HG02885 (cell line): ENCODE results near the gene NAT14.

ENCODE experiments used
- ATAC-seq: cut with Tn5 transposase; IDR thresholded peaks from one replicate; pipeline ENCODE4 v1.9.1; 2021; ENCODE audit warnings: mild to moderate bottlenecking; ENCODE audit not compliant: unreplicated experiment, poor library complexity

The NAT14 gene

GRCh38 chr19:55467236-55468053 is 17.5 kb upstream of the NAT14 start:
- ATAC-seq = peak; percentile 73

GRCh38 chr19:55468054-55468393 is 17.0 kb upstream of the NAT14 start:
- ATAC-seq = no peak

DNA sequence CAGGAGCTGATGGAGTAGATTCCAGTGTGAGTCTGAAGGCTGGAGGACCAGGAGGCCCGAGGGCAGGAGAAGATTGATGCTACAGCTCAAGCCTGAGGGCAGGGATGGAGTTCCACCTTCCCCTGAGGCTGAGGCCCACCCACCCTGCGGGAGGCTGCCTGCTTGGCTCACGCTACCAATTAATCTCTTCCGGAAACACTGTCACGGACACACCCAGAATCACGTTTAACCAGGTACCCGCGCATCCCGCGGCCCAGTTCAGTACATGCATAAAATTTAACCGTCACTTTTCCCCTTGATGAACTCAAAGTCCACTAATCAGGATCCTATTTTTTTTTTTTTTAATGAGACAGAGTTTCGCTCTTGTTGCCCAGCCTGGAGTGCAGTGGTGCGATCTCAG is 13.7 kb upstream of the NAT14 start:
- no peak for ATAC-seq

- no peak for ATAC-seq
Measured at GRCh38 chr19:55472463-55472862, 12.5 kb upstream of the NAT14 start.

DNA sequence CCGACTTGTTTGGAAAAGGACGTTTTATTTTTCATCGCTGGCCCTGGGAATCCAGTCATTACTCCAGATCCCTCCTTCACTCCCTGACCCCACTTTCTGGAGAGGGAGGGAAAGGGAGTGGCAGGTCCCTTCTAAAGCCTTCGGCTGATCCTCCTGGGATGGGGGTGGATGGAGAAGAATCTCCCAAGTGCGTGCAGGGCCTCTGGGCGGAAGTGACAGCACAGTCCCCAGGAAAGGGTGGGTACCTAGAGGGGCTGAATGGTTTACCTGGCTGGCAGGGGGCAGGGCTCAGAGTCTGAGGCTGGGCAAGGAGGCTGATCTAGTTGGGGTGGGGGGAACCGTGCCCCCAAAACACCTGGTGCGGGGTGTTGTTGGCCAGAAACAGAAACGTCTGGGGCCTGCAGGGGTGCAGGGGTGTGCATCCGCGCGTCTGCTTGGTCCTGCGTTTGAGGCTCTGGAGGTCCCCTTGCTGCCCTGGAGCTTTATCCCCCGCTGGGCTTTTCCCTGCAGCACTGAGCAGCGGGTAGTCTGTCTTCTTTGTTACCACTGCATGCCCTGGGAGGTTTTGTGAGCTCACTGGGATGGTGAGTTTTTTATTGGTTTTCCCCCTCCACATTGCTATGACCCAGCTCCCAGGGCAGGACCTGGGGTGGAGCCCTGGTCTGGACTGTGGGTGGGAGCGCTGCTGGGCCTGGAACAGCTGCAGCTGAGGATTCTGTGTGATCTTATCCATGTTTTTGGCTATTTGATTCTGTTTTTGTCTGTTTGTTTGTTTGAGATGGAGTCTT is 11.6 kb upstream of the NAT14 start:
- ATAC-seq = no peak

DNA sequence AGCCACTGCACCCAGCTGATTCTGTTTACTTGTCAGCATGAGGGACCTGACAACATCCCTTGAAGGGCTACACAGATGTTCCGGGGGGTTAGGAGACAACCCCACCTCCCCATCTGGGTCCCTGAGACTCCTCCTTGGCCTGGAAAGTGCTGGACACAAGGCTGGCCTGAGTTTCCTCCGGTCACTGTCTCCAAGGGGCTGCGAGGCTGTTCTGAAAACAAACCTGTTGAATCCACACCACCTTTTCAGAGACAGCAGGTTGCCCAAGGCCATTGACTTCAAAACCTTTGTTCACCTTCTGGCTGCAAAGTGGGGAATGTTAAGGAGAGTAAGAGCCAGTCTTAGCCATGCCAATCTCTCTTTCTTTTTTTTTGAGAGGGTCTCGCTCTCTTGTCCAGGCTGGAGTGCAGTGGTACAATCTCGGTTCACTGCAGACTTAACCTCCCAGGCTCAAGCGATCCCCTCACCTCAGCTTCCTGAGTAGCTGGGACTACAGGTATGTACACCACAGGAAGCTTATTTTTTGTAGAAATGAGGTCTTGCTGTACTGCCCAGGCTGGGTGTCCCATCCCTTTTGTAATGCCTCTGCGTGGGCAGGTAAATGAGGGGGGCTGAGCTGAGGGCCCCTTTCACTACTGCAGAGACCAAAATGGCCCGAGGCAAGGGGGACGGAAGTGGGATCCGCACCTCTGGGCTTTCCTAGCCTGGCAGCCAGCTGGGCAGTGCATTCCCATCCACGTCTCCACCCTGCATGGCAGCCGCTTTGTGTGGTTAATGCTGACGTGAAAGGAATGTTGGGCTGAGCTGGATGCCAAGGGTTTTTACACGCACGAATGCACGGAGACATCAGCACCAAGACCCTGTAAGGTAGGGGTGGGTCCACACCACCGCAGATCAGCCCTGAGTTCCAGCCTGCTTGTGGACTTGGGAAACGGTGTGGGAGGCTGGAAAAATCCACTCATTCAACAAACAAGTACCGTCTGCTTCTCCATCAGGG is 10.4 kb upstream of the NAT14 start:
- no peak for ATAC-seq

GRCh38 chr19:55476100-55476775 is 8.8 kb upstream of the NAT14 start, which contains the start of gene ZNF628:
Gene ZNF628 (plus strand): TSS chr19:55476617. CDS start chr19:55479911, 3,294 bp downstream.
- ATAC-seq = peak; percentile 94

DNA sequence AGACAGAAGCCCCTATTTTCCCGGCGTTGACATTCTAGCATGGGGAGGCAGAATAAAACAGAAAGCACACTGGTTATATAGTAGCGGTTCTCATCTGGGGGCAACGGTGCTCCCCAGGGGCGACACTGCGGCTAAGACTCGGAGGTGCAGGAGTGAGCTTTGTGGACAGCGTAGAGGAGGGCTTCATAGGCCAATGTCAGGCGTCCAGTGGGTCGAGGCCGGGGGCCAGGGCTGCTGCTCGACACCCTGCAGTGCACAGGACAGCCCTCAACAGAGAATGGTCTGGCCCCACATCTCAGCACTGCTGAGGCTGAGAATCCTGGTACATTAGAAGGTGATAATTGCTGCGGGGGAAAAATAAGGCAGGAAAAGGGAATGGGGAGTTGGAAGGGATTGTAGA is 7.1 kb upstream of the NAT14 start:
- ATAC-seq = no peak

- ATAC-seq = no peak
Measured at GRCh38 chr19:55478364-55478763, 6.6 kb upstream of the NAT14 start.

DNA sequence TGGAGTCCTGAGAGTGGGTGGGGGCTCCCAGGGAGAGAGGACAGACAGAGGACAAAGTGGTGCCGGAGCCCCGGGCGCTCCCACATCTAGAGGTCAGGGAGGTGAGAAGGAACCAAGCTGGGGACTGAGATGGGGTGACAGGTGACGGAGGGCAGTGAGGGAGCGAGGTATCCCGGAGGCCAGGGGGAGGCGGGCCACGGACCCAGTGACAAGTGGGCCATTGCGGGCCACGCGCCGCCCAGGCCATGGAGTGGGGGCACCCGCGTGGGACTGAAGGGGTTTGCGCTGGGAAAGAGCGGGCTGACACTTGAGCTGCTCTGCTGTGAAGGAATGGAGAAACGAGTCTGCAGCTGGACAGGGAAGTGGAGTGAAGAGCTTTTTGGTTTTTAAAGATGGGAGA is 5.9 kb upstream of the NAT14 start:
- no peak for ATAC-seq

- ATAC-seq = no peak
Measured at GRCh38 chr19:55479451-55480230, 5.3 kb upstream of the NAT14 start.

DNA sequence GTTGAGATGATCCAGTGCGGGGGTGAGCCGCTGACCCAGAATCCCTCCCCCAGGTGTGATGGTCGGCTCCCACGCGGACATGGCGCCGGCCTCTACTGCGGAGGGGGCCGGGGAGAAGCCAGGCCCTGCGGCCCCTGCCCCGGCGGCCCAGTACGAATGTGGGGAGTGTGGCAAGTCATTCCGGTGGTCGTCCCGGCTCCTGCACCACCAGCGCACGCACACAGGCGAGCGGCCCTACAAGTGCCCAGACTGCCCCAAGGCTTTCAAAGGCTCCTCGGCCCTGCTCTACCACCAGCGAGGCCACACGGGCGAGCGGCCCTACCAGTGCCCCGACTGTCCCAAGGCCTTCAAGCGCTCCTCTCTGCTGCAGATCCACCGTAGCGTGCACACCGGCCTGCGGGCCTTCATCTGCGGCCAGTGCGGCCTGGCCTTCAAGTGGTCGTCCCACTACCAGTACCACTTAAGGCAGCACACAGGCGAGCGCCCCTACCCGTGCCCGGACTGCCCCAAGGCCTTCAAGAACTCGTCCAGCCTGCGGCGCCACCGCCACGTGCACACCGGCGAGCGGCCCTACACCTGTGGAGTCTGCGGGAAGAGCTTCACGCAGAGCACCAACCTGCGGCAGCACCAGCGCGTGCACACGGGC is 3.7 kb upstream of the NAT14 start:
- no peak for ATAC-seq

DNA sequence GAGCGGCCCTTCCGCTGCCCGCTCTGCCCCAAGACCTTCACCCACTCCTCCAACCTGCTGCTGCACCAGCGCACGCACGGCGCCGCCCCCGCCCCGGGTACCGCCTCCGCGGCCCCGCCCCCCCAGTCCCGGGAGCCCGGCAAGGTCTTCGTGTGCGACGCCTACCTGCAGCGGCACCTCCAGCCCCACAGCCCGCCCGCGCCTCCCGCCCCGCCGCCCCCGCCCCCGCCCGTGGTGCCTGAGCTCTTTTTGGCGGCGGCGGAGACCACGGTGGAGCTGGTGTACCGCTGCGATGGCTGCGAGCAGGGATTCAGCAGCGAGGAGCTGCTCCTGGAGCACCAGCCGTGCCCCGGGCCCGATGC is 3.2 kb upstream of the NAT14 start:
- no peak for ATAC-seq

DNA sequence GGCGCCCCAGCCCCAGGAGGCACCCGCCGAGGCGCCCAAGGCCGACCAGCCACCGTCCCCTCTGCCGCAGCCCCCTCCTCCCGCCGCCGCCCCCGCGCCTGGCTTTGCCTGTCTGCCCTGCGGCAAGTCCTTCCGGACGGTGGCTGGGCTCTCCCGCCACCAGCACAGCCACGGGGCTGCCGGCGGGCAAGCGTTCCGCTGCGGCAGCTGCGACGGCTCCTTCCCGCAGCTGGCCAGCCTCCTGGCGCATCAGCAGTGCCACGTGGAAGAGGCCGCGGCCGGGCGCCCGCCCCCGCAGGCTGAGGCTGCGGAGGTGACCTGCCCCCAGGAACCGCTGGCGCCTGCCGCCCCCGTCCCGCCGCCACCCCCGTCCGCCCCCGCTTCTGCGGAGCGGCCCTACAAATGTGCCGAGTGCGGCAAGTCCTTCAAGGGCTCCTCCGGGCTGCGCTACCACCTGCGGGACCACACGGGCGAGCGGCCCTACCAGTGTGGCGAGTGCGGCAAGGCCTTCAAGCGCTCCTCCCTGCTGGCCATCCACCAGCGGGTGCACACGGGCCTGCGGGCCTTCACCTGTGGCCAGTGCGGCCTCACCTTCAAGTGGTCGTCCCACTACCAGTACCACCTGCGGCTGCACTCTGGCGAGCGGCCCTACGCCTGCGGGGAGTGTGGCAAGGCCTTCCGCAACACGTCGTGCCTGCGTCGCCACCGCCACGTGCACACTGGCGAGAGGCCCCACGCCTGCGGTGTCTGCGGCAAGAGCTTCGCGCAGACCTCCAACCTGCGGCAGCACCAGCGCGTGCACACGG is 2.6 kb upstream of the NAT14 start:
- ATAC-seq = no peak

DNA sequence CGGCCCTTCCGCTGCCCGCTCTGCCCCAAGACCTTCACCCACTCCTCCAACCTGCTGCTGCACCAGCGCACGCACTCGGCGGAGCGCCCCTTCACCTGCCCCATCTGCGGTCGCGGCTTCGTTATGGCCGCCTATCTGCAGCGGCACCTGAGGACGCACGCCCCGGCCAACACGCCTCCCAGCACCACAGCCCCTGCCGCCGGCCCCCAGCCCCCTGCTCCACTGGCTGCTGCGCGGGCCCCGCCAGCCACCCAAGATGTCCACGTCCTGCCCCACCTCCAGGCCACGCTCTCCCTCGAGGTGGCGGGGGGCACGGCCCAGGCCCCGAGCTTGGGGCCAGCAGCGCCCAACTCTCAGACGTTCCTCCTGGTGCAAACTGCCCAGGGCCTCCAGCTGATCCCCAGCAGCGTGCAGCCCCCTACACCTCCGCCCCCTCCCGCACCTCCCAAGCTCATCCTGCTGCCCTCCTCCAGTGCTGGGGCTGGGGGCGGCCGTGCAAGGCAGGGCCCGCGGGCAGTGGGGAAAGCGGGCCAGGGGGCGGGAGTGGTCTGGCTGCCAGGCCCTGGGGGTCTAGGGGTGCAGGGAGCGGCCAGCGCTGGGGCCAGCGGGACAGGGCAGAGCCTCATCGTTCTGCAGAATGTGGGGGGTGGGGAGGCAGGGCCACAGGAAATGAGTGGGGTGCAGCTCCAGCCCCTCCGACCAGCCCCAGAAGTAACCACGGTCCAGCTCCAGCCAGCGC is 1.9 kb upstream of the NAT14 start:
- ATAC-seq = no peak

GRCh38 chr19:55483706-55484592 is 1.0 kb upstream of the NAT14 start:
- ATAC-seq = no peak
